Measurements from ENCODE around the gene FXYD5.

DNA sequence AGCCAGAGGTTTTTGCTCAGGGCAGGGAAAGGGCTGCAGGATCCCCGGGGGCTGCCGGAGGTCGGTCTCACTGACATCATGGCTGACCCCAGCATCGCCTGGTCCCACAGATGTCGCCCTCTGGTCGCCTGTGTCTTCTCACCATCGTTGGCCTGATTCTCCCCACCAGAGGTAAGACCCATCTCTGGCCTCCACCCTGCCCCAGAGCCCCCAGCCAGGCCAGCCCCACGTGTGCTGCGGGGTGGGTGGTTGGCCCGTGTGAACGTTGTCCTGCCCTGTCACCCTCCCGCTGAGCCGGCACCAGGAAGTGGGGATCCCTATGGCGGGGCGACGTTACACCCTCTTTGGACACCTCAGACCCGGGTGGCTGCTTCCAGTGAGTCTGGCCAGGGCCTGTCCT, 906 bp downstream of the FXYD5 start:
- TF ChIP-seq, protein P1, sequence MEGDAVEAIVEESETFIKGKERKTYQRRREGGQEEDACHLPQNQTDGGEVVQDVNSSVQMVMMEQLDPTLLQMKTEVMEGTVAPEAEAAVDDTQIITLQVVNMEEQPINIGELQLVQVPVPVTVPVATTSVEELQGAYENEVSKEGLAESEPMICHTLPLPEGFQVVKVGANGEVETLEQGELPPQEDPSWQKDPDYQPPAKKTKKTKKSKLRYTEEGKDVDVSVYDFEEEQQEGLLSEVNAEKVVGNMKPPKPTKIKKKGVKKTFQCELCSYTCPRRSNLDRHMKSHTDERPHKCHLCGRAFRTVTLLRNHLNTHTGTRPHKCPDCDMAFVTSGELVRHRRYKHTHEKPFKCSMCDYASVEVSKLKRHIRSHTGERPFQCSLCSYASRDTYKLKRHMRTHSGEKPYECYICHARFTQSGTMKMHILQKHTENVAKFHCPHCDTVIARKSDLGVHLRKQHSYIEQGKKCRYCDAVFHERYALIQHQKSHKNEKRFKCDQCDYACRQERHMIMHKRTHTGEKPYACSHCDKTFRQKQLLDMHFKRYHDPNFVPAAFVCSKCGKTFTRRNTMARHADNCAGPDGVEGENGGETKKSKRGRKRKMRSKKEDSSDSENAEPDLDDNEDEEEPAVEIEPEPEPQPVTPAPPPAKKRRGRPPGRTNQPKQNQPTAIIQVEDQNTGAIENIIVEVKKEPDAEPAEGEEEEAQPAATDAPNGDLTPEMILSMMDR (IDR thresholded peaks at IDR 0.05 in 2 of 3, conservative IDR thresholded peaks at IDR 0.05 in 1 of 3; ENCODE audit: control insufficient read depth in 2 of 3, extremely low read depth in 1 of 3, insufficient read depth in 1 of 3, low read depth in 3 of 3, low read length in 3 of 3), result no peak
- no peak; the same call in 1 of the 2 replicates for TF ChIP-seq POLR2A (IDR thresholded peaks at IDR 0.05; ENCODE audit: low read depth, low read length)
- no peak for TF ChIP-seq SP1 (IDR thresholded peaks at IDR 0.05; ENCODE audit: low read depth, low read length)
- TF ChIP-seq NFYB (IDR thresholded peaks at IDR 0.05; ENCODE audit: insufficient read depth, low read depth, low read length), result no peak
- no peak for TF ChIP-seq POLR2AphosphoS5 (IDR thresholded peaks at IDR 0.05; ENCODE audit: low read length)
- TF ChIP-seq CHD4 (IDR thresholded peaks at IDR 0.05), result no peak
- TF ChIP-seq, protein P2, sequence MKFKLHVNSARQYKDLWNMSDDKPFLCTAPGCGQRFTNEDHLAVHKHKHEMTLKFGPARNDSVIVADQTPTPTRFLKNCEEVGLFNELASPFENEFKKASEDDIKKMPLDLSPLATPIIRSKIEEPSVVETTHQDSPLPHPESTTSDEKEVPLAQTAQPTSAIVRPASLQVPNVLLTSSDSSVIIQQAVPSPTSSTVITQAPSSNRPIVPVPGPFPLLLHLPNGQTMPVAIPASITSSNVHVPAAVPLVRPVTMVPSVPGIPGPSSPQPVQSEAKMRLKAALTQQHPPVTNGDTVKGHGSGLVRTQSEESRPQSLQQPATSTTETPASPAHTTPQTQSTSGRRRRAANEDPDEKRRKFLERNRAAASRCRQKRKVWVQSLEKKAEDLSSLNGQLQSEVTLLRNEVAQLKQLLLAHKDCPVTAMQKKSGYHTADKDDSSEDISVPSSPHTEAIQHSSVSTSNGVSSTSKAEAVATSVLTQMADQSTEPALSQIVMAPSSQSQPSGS (IDR thresholded peaks at IDR 0.05; ENCODE audit: low read length), result no peak

All from GM12878 (cell line).